ENCODE data around the gene MED9. TPM values are rescaled to one million over a fixed set of nuclear protein-coding genes. Genes with fewer than 3 reads are reported as not detected.

Gene MED9
- total and polyA plus RNA-seq, 10 of the 15 experiments (the other 5 are each of a cell fraction or from before 2014, with no cell fraction given), result 1.5 to 22.4 (median 14.8) TPM

DNA sequence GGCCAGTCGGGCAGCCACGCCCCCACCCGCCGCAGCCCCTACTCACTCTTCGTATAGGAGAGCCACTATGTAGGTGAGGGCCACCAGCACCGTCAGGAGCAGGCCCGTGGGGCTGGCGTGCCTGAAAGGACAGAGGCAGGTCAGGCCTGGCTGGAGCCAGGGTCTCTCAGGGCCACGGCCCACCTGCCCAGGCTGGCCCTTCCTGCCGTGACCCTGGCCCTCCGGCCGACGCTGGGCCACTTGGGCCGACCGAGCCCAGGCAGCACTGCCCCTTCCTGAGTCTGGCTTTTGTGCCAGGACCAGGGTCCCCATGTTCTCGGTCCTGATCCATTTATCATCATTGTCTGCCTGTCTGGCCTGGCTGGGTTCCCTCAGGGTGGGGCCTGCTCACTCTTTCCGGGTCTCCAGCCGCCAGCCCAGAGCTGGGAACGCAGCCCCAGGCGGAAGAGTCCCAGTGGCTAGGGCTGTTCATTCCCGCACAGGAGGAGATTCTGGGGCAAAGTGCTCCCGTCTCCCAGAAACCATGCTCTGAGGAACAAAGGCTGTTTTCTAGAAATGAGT, 29.5 kb downstream of the MED9 start (continued):
- TF ChIP-seq KAT2A (conservative IDR thresholded peaks at IDR 0.05; ENCODE audit: control insufficient read depth, low read depth, low read length) (no peak), RCOR1 (conservative IDR thresholded peaks at IDR 0.05; ENCODE audit: low read depth, low read length) (no peak), ELK1 (IDR thresholded peaks at IDR 0.05; ENCODE audit: low read depth, low read length) (no peak), PRDM15 (CRISPR knock-in tag; IDR thresholded peaks at IDR 0.05) (no peak), KLF5 (IDR thresholded peaks at IDR 0.05; ENCODE audit: partially characterized antibody) (no peak), HDAC6 (IDR thresholded peaks at IDR 0.05; ENCODE audit: unreplicated experiment) (no peak), SMAD5 (IDR thresholded peaks at IDR 0.05; ENCODE audit: low read depth) (no peak), BCL3 (IDR thresholded peaks at IDR 0.05; ENCODE audit: borderline replicate concordance, insufficient read depth, low read depth, low read length, poor library complexity, severe bottlenecking) (no peak)
- TF ChIP-seq, protein P1, sequence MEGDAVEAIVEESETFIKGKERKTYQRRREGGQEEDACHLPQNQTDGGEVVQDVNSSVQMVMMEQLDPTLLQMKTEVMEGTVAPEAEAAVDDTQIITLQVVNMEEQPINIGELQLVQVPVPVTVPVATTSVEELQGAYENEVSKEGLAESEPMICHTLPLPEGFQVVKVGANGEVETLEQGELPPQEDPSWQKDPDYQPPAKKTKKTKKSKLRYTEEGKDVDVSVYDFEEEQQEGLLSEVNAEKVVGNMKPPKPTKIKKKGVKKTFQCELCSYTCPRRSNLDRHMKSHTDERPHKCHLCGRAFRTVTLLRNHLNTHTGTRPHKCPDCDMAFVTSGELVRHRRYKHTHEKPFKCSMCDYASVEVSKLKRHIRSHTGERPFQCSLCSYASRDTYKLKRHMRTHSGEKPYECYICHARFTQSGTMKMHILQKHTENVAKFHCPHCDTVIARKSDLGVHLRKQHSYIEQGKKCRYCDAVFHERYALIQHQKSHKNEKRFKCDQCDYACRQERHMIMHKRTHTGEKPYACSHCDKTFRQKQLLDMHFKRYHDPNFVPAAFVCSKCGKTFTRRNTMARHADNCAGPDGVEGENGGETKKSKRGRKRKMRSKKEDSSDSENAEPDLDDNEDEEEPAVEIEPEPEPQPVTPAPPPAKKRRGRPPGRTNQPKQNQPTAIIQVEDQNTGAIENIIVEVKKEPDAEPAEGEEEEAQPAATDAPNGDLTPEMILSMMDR (IDR thresholded peaks at IDR 0.05 in 2 of 3, conservative IDR thresholded peaks at IDR 0.05 in 1 of 3; ENCODE audit: control insufficient read depth in 2 of 3, extremely low read depth in 1 of 3, insufficient read depth in 1 of 3, low read depth in 3 of 3, low read length in 3 of 3), result no peak
